Ectodermal cell (in vitro differentiated cells): ENCODE results near the gene ZNF185.

Source experiments
- H3K27ac ChIP-seq: 2 replicates; pipeline ENCODE4 v1.7.0; 2013; ENCODE audit warnings: mild to moderate bottlenecking, low read depth, low read length; ENCODE audit not compliant: insufficient read depth, poor library complexity, severe bottlenecking
- H3K27me3 ChIP-seq: 2 replicates; pipeline ENCODE4 v1.7.0; 2013; ENCODE audit warnings: mild to moderate bottlenecking, low read length; ENCODE audit not compliant: insufficient read depth, control insufficient read depth, poor library complexity, severe bottlenecking
- H3K36me3 ChIP-seq: one replicate; pipeline ENCODE4 v1.7.0; 2013; ENCODE audit warnings: low read length; ENCODE audit not compliant: control insufficient read depth, insufficient read depth
- H3K4me1 ChIP-seq: one replicate; pipeline ENCODE4 v1.7.0; 2013; ENCODE audit warnings: low read length; ENCODE audit not compliant: control insufficient read depth, insufficient read depth
- H3K4me3 ChIP-seq: 2 replicates; pipeline ENCODE4 v1.7.0; 2013; ENCODE audit warnings: low read depth, low read length, control low read depth; ENCODE audit not compliant: insufficient read depth
- H3K9me3 ChIP-seq: 2 replicates; pipeline ENCODE4 v1.7.0; 2013; ENCODE audit warnings: mild to moderate bottlenecking, low read length, moderate library complexity; ENCODE audit not compliant: control insufficient read depth
- WGBS, 2 experiments: methylation state at CpG; one replicate each; pipeline ENCODE4 v1.1.7; 2013; ENCODE audit warnings: missing lambda C conversion rate in 2 of 2; 5-methylcytosine and 5-hydroxymethylcytosine counted together

ZNF185 gene

GRCh38 chrX:152873361-152873760, 24.5 kb upstream of the ZNF185 start:
- Histone ChIP-seq H3K27ac (no peak overlapping the region), H3K36me3 (no peaks in the 10 kb centered on the region), H3K4me3 (no peak overlapping the region), H3K4me1 (no peaks in the 10 kb centered on the region), H3K27me3 (no peaks in the 10 kb centered on the region), H3K9me3 (no peaks in the 10 kb centered on the region)
- 96% methylated on average over 1 to 2 of the region's 2 CpGs for WGBS, 2 experiments

GRCh38 chrX:152876931-152877840, 20.7 kb upstream of the ZNF185 start:
- Histone ChIP-seq H3K36me3 (no peaks in the 10 kb centered on the region), H3K4me1 (no peaks in the 10 kb centered on the region), H3K27me3 (no peaks in the 10 kb centered on the region), H3K9me3 (no peaks in the 10 kb centered on the region), H3K4me3 (no peak overlapping the region), H3K27ac (no peak overlapping the region)
- 89 to 93% methylated on average over 10 of the region's 10 CpGs for WGBS, 2 experiments

GRCh38 chrX:152878976-152879755, 18.7 kb upstream of the ZNF185 start:
- Histone ChIP-seq H3K27ac (no peak overlapping the region), H3K27me3 (no peaks in the 10 kb centered on the region), H3K9me3 (no peaks in the 10 kb centered on the region), H3K36me3 (no peaks in the 10 kb centered on the region), H3K4me1 (no peaks in the 10 kb centered on the region), H3K4me3 (no peak overlapping the region)
- 90 to 95% methylated on average over 14 to 16 of the region's 16 CpGs for WGBS, 2 experiments

- WGBS, 2 experiments, result 92 to 100% methylated on average over 1 to 2 of the region's 2 CpGs
- no peak overlapping the region for H3K4me3 ChIP-seq
- H3K27me3 ChIP-seq, result no peaks in the 10 kb centered on the region
- H3K36me3 ChIP-seq, result no peaks in the 10 kb centered on the region
- no peaks in the 10 kb centered on the region for H3K9me3 ChIP-seq
- no peak overlapping the region for H3K27ac ChIP-seq
- H3K4me1 ChIP-seq, result no peaks in the 10 kb centered on the region
These were observed 16.6 kb upstream of the ZNF185 start for GRCh38 chrX:152881289-152881688.

- WGBS, 2 experiments, result 52 to 53% methylated on average over 6 of the region's 6 CpGs
- Histone ChIP-seq H3K4me1 (no peaks in the 10 kb centered on the region), H3K9me3 (no peaks in the 10 kb centered on the region), H3K27ac (no peak overlapping the region), H3K27me3 (no peaks in the 10 kb centered on the region), H3K36me3 (no peaks in the 10 kb centered on the region), H3K4me3 (no peak overlapping the region)
These were observed 13.7 kb upstream of the ZNF185 start for GRCh38 chrX:152884171-152884570.

- Histone ChIP-seq H3K9me3 (no peaks in the 10 kb centered on the region), H3K4me1 (no peaks in the 10 kb centered on the region), H3K27me3 (no peaks in the 10 kb centered on the region), H3K36me3 (no peaks in the 10 kb centered on the region), H3K27ac (no peak overlapping the region), H3K4me3 (no peak overlapping the region)
- 65 to 67% methylated on average over 2 of the region's 3 CpGs for WGBS, 2 experiments
These were observed 11.2 kb upstream of the ZNF185 start for GRCh38 chrX:152886716-152887115.

- WGBS, 2 experiments, result 74 to 83% methylated on average over 4 of the region's 4 CpGs
These were observed 5.4 kb upstream of the ZNF185 start for GRCh38 chrX:152892499-152892898.

GRCh38 chrX:152892999-152893891, 4.6 kb upstream of the ZNF185 start:
- H3K27me3 ChIP-seq, result no peaks in the 10 kb centered on the region
- no peaks in the 10 kb centered on the region for H3K36me3 ChIP-seq
- WGBS, 2 experiments, result 61 to 64% methylated on average over 22 of the region's 22 CpGs
- H3K9me3 ChIP-seq, result no peaks in the 10 kb centered on the region
- H3K4me1 ChIP-seq, result no peaks in the 10 kb centered on the region
- no peak overlapping the region for H3K27ac ChIP-seq
- H3K4me3 ChIP-seq, result no peak overlapping the region

More at GRCh38 chrX:152892499-152892898, 5.4 kb upstream of the ZNF185 start:
- H3K36me3 ChIP-seq, result no peaks in the 10 kb centered on the region
- no peaks in the 10 kb centered on the region for H3K4me1 ChIP-seq
- no peak overlapping the region for H3K4me3 ChIP-seq
- H3K27ac ChIP-seq, result no peak overlapping the region
- no peaks in the 10 kb centered on the region for H3K27me3 ChIP-seq
- no peaks in the 10 kb centered on the region for H3K9me3 ChIP-seq

GRCh38 chrX:152893980-152894610, 3.8 kb upstream of the ZNF185 start:
- Histone ChIP-seq H3K4me3 (no peak overlapping the region), H3K36me3 (no peaks in the 10 kb centered on the region), H3K4me1 (no peaks in the 10 kb centered on the region), H3K27ac (no peak overlapping the region), H3K9me3 (no peaks in the 10 kb centered on the region), H3K27me3 (no peaks in the 10 kb centered on the region)
- 84 to 86% methylated on average over 9 of the region's 9 CpGs for WGBS, 2 experiments
